Measurements from ENCODE around the gene PPIA.

PPIA gene

DNA sequence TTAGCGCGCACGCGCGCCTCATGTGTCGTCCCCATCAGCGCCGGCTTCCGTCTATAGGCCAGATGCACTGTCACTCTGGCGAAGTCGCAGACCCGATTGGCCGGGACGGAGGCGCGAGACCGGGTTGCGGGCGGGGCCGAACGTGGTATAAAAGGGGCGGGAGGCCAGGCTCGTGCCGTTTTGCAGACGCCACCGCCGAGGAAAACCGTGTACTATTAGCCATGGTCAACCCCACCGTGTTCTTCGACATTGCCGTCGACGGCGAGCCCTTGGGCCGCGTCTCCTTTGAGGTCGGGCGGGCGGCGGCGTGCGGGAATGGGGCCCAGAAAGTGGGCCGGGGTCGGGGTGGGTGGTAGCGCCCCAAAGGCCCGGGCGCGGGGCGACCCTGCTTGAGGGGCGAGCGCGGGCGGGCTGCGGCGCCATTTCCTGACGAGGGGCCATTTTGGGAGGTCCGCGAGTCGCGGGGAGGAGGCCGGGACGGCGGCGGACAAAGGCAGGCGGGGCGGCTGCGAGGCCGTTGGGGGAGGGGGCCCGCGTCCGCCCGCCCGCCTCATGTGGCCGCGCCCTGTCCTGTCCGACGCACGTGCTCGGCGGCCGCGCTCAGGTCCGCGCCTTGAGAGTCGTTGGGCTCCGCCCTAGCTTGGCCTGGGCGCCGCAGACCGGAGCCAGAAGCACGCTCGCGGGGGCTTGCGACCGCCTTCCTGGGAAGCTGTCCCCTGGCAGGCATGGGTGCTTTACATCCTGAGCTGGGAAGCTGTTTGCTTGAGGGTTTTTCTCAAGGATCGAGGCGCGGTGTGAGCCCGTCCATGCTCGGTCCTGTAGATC is at the start of gene PPIA:
Gene PPIA, plus strand, starts transcription at position 178 of the 825 bp plus-strand sequence. Its CDS starts 44 bp downstream, at position 222.
- Mint-ChIP-seq H3K27ac (peak within 1 kb of the TSS; percentile 99), H3K4me3 (peak within 1 kb of the TSS; percentile 100), H3K27me3 (no peaks in the 10 kb centered on the region), H3K36me3 (peaks cover 29% of the 10 kb centered on the region), H3K9me3 (no peaks in the 10 kb centered on the region), H3K4me1 (peaks cover 32% of the 10 kb centered on the region)

DNA sequence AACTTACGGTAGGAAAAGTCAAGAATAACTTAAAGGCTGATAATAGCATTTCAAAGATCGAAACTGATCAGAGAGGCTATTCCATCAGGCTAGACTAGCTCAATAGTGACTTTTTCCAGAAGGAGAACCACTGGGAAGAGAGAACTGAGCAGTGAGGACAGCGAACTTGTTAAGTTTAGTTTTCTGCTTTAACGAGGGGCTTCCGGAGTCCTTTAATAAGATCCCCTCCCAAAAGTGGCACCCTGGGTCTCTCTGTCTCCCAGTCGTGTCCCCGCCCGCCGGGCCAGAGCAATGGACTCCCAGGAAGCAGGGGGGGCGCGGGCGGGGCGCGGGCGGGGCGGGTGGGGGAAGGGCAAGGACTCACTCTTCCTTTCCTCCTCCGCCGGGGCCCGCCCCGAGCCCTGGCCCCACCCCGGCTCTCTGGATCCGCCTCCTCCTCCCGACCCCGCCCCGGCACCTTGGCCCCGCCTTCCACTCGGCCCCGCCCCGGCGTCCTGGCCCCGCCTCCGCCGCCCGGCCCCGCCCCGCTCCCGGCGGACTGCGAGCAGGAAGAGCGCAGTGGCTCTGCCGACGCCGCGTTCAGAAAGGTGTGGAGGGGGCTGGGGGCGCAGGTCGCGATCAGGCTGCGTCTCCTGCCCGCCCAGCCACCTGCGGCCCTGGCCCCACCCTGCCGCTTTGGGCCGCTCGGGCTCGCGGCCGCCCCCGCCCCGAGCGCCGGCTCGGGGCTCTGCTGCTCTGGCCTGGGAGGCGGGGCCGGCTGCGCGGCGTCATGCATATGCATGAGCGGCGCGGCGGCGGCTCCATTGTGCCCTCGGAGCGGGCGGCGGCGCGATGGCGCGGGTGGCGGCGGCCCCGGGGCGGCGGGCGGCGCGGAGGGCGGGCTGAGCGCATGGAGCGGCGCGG is 48.2 kb upstream of the PPIA start, which contains the start of gene ZMIZ2:
Gene ZMIZ2, plus strand, starts transcription at position 803 of the 903 bp plus-strand sequence. CDS start 7,403 bp downstream, outside the sequence.
- no peaks in the 10 kb centered on the region for H3K27me3 Mint-ChIP-seq
- peaks cover 7% of the 10 kb centered on the region for H3K36me3 Mint-ChIP-seq
- peak within 1 kb of the TSS; percentile 91 for H3K4me3 Mint-ChIP-seq
- H3K4me1 Mint-ChIP-seq: peaks cover 48% of the 10 kb centered on the region
- H3K9me3 Mint-ChIP-seq: no peaks in the 10 kb centered on the region
- peak within 1 kb of the TSS; percentile 98 for H3K27ac Mint-ChIP-seq

DNA sequence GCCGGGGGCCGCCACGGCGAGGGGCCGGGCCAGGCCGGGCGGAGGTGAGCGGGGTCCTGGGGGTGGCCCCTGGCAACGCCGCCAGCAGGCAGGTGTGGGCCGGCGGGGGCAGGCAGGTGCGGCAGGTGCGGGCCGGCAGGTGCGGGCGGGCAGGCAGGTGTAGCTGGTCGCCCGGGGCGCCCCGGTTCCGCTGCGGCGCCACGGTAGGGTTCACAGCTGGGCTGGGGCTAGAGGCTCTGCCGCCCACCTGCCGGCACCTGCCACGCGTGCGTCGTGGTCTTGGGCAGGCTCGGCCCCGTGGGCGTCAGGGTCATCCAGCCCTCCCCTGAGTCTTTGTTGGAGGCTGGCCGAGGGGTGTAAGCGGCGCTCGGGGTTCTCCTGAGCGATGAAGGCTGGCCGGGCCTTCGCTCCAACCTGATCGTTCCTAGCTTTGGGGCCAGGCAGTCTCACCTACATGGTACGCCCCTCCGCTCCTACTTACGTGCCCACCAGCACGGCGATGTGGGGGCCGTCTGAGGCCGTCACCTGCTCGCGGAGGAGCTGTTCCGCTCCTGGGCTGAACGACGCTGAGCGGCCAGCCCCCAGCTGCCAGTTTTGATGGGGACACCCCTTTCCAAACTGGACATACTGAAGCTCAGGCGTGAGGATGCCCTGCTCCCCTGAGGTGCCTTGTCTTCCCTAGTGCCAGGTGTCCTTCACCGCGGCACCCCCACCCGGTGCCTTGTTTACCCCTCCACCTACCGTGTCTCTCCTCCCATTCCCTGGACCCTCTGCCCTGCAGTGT is 47.3 kb upstream of the PPIA start:
- Mint-ChIP-seq H3K4me1 (peaks cover 50% of the 10 kb centered on the region), H3K9me3 (no peaks in the 10 kb centered on the region), H3K4me3 (peak overlapping the region; percentile 89), H3K27me3 (no peaks in the 10 kb centered on the region), H3K36me3 (peaks cover 7% of the 10 kb centered on the region), H3K27ac (peak overlapping the region; percentile 32)

DNA sequence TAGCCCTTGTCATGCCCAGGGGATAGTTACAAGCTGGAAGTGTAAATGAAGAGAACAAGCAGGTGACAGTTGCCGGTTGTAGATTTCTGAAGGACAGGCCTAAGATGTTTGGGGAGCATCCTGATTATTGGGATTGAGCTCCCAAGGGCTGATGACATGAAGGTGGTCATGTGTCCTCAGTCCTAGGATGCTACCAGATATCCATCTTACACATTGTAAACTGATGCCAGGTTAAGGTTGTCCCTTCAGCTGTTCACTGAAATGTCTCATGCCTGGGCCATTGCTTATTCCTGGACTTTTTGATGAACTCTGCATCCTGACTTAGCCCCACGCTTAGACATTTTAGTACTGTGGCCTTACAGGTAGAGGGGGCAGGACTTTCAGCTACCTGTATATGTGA is 46.5 kb upstream of the PPIA start:
- Mint-ChIP-seq H3K9me3 (no peaks in the 10 kb centered on the region), H3K36me3 (peaks cover 7% of the 10 kb centered on the region), H3K4me1 (peaks cover 58% of the 10 kb centered on the region), H3K4me3 (peak overlapping the region; percentile 89), H3K27me3 (no peaks in the 10 kb centered on the region), H3K27ac (peak overlapping the region; percentile 90)

DNA sequence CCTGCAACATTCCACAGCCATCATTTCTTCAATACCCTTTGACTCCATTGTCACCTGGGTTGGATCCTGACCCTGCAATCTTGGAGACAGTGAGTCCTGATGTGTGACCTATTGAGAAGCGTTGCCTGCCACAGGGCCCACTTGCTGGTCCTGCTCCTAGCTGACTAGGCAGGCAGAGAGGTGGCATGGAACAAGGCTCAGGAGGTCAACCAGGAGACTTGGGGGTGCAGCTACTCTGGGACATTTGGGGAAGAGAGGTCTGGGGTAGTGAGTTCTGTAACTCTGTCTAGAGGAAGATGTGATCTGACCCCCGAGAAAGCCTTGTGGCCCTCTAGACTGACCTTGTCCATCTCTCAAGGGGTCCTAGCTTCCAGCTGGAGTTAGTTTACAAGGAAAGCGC is 46.1 kb upstream of the PPIA start:
- Mint-ChIP-seq H3K27ac (peak overlapping the region; percentile 90), H3K36me3 (peaks cover 7% of the 10 kb centered on the region), H3K4me1 (peaks cover 61% of the 10 kb centered on the region), H3K27me3 (no peaks in the 10 kb centered on the region), H3K4me3 (peak overlapping the region; percentile 89), H3K9me3 (no peaks in the 10 kb centered on the region)

DNA sequence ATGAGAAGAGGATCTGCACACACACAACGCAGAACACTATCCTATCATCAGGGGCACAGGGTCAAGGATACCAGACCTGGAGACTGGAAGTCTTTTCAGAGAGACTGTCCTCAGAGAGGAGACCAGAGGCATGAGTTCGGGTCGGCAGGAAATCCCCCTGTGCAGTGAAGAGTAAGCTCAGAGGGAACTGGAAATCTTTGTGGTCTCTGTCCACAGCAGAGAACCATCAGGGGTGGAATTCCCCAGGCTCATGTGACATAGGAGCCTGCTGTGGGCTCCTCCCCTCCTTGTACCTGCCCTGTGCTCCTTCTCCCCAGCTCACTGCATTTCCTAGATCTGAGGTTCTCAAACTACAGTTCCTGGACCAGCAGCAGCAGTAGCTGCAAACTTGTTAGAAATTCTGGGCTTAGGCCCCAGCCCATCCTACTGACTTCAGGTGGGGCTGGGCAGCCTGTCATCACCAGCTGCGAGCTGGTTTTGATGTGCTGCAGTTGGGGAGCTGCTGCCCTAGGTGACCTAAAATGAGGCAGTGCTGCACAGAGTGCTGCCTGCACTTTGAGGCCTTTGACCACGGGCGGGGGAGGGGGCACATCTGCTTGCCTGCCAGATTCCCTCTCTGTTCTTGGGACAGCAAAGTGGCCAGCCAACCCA is 45.4 kb upstream of the PPIA start:
- Mint-ChIP-seq H3K36me3 (peaks cover 7% of the 10 kb centered on the region), H3K9me3 (no peaks in the 10 kb centered on the region), H3K4me1 (peaks cover 61% of the 10 kb centered on the region), H3K27ac (peak overlapping the region; percentile 90), H3K4me3 (peak overlapping the region; percentile 89), H3K27me3 (no peaks in the 10 kb centered on the region)

DNA sequence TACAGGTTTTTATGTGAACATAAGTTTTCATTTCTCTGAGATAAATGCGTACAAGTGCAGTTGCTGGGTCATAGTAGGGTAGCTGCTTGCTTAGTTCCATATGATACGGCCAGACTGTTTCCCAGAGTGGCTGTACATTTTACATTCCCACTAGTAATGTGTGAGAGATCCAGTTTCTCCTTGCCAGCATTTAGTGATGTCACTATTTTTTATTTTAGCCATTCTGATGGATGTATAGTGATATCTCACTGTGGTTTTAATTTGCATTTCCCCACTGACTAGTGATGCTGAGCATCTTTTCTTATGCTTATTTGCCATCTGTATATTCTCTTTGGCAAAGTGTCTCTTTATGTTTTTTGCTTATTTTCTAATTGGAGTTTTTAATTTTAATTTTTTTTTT is 43.7 kb upstream of the PPIA start:
- peak overlapping the region; percentile 61 for H3K4me3 Mint-ChIP-seq
- peak overlapping the region; percentile 46 for H3K27ac Mint-ChIP-seq
- no peaks in the 10 kb centered on the region for H3K27me3 Mint-ChIP-seq
- H3K9me3 Mint-ChIP-seq: no peaks in the 10 kb centered on the region
- peaks cover 49% of the 10 kb centered on the region for H3K4me1 Mint-ChIP-seq
- H3K36me3 Mint-ChIP-seq: peaks cover 7% of the 10 kb centered on the region

DNA sequence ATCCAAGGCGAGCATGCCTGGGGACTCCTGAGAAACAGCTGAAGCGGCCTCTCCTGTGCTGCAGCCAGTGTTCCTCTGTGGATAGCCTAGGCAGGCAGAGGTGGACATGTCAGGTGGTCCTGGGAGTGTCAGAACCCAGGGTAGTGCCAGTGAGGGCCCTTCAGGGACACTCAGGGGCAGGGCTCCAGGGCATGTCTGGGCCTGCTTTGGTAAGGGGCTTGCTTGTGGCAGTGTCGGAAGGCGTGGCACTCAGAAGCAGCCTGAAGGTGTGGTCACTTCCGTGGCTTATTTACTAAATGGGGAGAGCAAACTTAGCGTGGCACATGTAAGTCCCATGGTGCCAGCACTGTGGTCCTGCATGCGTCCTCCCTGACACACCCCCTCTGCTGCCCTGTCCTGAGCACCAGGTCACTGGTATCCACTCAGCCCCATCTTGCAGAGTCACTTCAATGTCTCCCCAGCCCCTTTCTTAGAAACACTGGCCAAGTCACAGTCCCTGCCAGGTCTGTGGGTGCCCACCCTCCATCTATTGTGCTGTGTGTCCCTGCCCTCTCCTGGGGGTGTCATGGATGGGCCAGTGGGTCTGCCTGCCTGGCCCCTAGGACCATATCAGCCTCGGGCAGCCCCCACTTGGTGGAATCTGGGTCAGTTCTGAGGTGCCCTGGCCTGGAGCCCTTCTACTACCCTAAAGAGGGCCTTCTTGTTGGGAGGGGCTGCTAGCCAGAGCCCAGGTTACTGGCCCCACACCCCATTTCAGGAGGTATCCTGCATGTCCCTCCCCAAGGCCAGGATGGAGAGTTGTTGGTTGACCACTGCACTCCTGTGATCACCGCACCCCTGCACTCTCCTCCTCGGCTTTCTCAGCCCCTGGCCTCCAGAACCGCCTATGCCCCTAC is 41.4 kb upstream of the PPIA start:
- peaks cover 44% of the 10 kb centered on the region for H3K4me1 Mint-ChIP-seq
- H3K4me3 Mint-ChIP-seq: no peak overlapping the region
- peaks cover 7% of the 10 kb centered on the region for H3K36me3 Mint-ChIP-seq
- no peaks in the 10 kb centered on the region for H3K9me3 Mint-ChIP-seq
- no peaks in the 10 kb centered on the region for H3K27me3 Mint-ChIP-seq
- no peak overlapping the region for H3K27ac Mint-ChIP-seq

DNA sequence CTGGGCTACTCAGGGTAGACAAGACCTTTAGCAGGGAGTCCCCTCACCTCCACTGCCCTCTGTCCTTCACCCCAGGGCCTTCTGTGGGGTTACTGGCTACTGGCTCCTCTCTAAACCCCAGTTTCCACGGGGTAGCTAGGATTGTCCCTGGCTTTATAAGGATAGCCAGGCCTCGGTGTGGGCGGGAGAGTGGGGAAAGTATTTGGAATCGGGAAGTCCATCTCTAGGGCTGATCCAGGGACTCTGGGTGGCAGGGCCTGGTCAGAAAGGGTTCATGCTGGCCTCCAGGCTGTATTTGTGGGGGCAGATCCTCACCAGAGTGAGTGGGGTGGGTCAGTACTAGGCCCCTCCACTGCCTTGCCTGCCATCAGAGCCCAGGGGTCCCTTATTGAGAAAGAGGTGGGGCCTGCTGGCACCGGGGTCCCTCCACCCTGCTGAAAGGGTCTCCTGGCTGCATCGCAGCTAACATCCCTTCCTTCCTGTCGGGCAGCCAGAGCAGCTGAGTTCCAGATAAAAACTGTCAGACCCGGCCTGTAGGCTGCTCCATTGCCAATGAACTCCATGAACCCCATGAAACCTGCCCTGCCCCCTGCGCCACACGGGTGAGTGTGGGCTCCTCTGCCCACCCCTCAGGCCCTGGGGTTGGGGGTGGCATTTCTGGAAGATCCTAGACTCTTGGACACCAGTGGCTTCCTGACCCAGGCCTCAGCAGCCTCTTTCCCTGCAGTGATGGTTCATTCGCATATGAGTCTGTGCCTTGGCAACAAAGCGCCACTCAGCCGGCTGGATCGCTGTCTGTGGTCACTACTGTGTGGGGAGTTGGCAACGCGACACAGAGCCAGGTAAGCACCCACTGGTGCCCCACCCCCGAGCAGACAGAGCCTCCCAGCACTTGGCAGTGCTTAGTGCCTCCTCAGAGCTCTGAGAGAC is 40.5 kb upstream of the PPIA start:
- peaks cover 5% of the 10 kb centered on the region for H3K36me3 Mint-ChIP-seq
- no peak overlapping the region for H3K27ac Mint-ChIP-seq
- no peaks in the 10 kb centered on the region for H3K9me3 Mint-ChIP-seq
- H3K4me1 Mint-ChIP-seq: peaks cover 35% of the 10 kb centered on the region
- no peaks in the 10 kb centered on the region for H3K27me3 Mint-ChIP-seq
- no peak overlapping the region for H3K4me3 Mint-ChIP-seq

DNA sequence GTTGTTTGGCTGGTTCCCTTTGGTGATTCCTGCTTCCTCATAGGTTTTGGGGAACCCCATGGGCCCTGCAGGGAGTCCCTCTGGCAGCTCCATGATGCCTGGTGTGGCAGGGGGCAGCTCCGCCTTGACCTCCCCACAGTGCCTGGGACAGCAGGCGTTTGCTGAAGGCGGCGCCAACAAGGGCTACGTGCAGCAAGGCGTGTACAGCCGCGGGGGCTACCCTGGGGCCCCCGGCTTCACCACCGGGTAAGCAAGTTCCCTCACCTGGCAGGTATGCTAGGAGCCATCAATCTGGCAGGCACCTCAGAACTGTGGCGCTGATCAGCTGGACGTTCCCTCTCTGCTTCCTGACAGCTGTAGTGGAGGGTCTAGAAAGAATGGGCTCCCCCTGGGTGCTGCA is 39.6 kb upstream of the PPIA start:
- peaks cover 28% of the 10 kb centered on the region for H3K4me1 Mint-ChIP-seq
- H3K27me3 Mint-ChIP-seq: no peaks in the 10 kb centered on the region
- no peaks in the 10 kb centered on the region for H3K9me3 Mint-ChIP-seq
- H3K27ac Mint-ChIP-seq: no peak overlapping the region
- peaks cover 2% of the 10 kb centered on the region for H3K36me3 Mint-ChIP-seq
- H3K4me3 Mint-ChIP-seq: no peak overlapping the region

DNA sequence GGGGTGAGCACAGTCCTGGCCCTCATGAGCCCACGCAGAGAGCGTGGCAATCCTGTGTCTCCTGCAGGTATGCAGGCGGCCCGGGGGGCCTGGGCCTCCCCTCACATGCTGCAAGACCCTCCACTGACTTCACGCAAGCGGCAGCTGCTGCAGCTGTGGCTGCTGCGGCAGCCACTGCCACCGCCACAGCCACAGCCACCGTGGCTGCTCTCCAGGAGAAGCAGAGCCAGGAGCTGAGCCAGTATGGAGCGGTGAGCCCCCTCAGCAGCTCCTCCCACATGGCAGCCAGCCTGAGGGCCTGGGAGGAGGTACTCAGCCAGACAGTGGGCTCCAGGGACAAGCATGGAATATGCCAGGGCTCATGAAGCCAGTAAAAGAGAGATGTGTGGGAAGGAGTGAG is 39.2 kb upstream of the PPIA start:
- Mint-ChIP-seq H3K9me3 (no peaks in the 10 kb centered on the region), H3K27ac (no peak overlapping the region), H3K27me3 (no peaks in the 10 kb centered on the region), H3K4me3 (no peak overlapping the region), H3K36me3 (peaks cover 2% of the 10 kb centered on the region), H3K4me1 (peaks cover 26% of the 10 kb centered on the region)

DNA sequence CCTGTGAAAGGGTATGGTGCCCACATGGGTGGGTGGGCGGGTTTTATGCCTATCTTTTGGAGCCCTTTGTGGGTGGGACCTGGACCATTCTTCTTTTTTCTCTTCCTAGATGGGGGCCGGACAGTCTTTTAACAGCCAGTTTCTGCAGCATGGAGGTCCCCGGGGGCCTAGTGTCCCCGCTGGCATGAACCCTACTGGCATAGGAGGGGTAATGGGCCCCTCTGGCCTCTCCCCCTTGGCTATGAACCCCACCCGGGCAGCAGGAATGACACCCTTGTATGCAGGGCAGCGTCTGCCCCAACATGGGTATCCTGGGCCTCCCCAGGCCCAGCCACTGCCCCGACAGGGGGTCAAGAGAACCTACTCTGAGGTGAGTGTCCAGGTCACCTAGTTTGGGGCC is 38.7 kb upstream of the PPIA start:
- Mint-ChIP-seq H3K36me3 (peaks cover 2% of the 10 kb centered on the region), H3K4me3 (no peak overlapping the region), H3K27me3 (no peaks in the 10 kb centered on the region), H3K9me3 (no peaks in the 10 kb centered on the region), H3K4me1 (peaks cover 21% of the 10 kb centered on the region), H3K27ac (no peak overlapping the region)

DNA sequence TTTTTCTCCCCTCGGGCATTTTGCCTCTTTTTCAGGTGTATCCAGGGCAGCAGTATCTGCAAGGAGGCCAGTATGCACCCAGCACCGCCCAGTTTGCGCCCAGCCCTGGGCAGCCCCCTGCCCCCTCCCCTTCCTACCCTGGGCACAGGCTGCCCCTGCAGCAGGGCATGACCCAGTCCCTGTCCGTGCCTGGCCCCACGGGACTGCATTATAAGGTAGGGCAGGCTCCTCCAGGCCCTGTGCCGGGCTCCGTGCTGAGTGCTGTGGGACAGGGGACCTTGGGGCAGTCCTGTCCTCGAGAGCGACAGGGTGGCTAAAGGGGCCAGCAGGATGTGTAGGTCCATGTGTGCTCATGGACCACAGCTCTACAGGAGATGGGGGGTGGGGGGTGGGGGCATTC is 37.2 kb upstream of the PPIA start:
- Mint-ChIP-seq H3K27ac (no peak overlapping the region), H3K9me3 (no peaks in the 10 kb centered on the region), H3K4me3 (no peak overlapping the region), H3K36me3 (peaks cover 2% of the 10 kb centered on the region), H3K4me1 (peaks cover 10% of the 10 kb centered on the region), H3K27me3 (no peaks in the 10 kb centered on the region)
